ENCODE data around the gene ATG3. TPM values are rescaled to one million over a fixed set of nuclear protein-coding genes. Genes with fewer than 3 reads are reported as not detected.

The ATG3 gene
- total and polyA plus RNA-seq, 4 donors, result 28.6 to 51.1 (median 37.4) TPM

- TF ChIP-seq YY1 (IDR thresholded peaks at IDR 0.05) (no peak), FOXA1 (IDR thresholded peaks at IDR 0.05) (no peak), REST (IDR thresholded peaks at IDR 0.05) (no peak), JUND (IDR thresholded peaks at IDR 0.05) (no peak), RXRA (IDR thresholded peaks at IDR 0.05) (no peak), SP1 (IDR thresholded peaks at IDR 0.05) (no peak), FOXA2 (IDR thresholded peaks at IDR 0.05) (no peak), GABPA (IDR thresholded peaks at IDR 0.05 in 1 of 2, conservative IDR thresholded peaks at IDR 0.05 in 1 of 2) (no peak), HNF4A (conservative IDR thresholded peaks at IDR 0.05) (no peak), ATF3 (IDR thresholded peaks at IDR 0.05) (no peak), NR2F2 (IDR thresholded peaks at IDR 0.05) (no peak), TAF1 (conservative IDR thresholded peaks at IDR 0.05) (no peak), HNF4G (IDR thresholded peaks at IDR 0.05) (no peak), RAD21 (IDR thresholded peaks at IDR 0.05) (no peak), CTCF (IDR thresholded peaks at IDR 0.05; ENCODE audit: low read depth, low read length, missing input control) (no peak), ZBTB33 (IDR thresholded peaks at IDR 0.05) (no peak)
- H3K4me1 ChIP-seq (ENCODE audit: control insufficient read depth in 4 of 4, insufficient read depth in 4 of 4, low read length in 3 of 4), result no peaks in the 10 kb centered on the region
- WGBS, result 91% methylated on average over 1 of the region's 1 CpG
- DNase-seq (ENCODE audit: low spot score), result no peak
- H3K9me3 ChIP-seq (ENCODE audit: control insufficient read depth in 4 of 4, low read length in 3 of 4), result no peaks in the 10 kb centered on the region
- no peak overlapping the region for H3K4me3 ChIP-seq (ENCODE audit: low read depth in 1 of 3, low read length in 3 of 3)
- H3K9ac ChIP-seq (ENCODE audit: low read depth in 1 of 2, low read length in 2 of 2), result no peak overlapping the region
- H3K27me3 ChIP-seq (ENCODE audit: control insufficient read depth in 4 of 4, insufficient read depth in 4 of 4, low read length in 3 of 4), result no peaks in the 10 kb centered on the region
- H3K27ac ChIP-seq (ENCODE audit: low read depth in 1 of 2, low read length in 2 of 2), result no peak overlapping the region
- H3K36me3 ChIP-seq (ENCODE audit: control insufficient read depth in 4 of 4, insufficient read depth in 3 of 4, low read depth in 1 of 4, low read length in 3 of 4), result no peaks in the 10 kb centered on the region
Observed at GRCh38 chr3:112492124-112492523, 69.6 kb downstream of the ATG3 start.

GRCh38 chr3:112491373-112491772 lies 70.4 kb downstream of the ATG3 start:
- Histone ChIP-seq H3K4me1 (ENCODE audit: control insufficient read depth in 4 of 4, insufficient read depth in 4 of 4, low read length in 3 of 4) (no peaks in the 10 kb centered on the region), H3K4me3 (ENCODE audit: low read depth in 1 of 3, low read length in 3 of 3) (no peak overlapping the region), H3K27me3 (ENCODE audit: control insufficient read depth in 4 of 4, insufficient read depth in 4 of 4, low read length in 3 of 4) (no peaks in the 10 kb centered on the region), H3K27ac (ENCODE audit: low read depth in 1 of 2, low read length in 2 of 2) (no peak overlapping the region), H3K9me3 (ENCODE audit: control insufficient read depth in 4 of 4, low read length in 3 of 4) (no peaks in the 10 kb centered on the region), H3K9ac (ENCODE audit: low read depth in 1 of 2, low read length in 2 of 2) (no peak overlapping the region), H3K36me3 (ENCODE audit: control insufficient read depth in 4 of 4, insufficient read depth in 3 of 4, low read depth in 1 of 4, low read length in 3 of 4) (no peaks in the 10 kb centered on the region)
- no peak for DNase-seq (ENCODE audit: low spot score)
- TF ChIP-seq ATF3 (IDR thresholded peaks at IDR 0.05), result no peak
- no peak for TF ChIP-seq HNF4G (IDR thresholded peaks at IDR 0.05)
- no peak for TF ChIP-seq SP1 (IDR thresholded peaks at IDR 0.05)
- TF ChIP-seq REST (IDR thresholded peaks at IDR 0.05), result no peak
- TF ChIP-seq HNF4A (conservative IDR thresholded peaks at IDR 0.05), result no peak
- no peak for TF ChIP-seq JUND (IDR thresholded peaks at IDR 0.05)
- TF ChIP-seq MAX (IDR thresholded peaks at IDR 0.05), result no peak
- TF ChIP-seq RAD21 (IDR thresholded peaks at IDR 0.05), result no peak
- no peak for TF ChIP-seq EGR1 (IDR thresholded peaks at IDR 0.05; ENCODE audit: low read depth in 2 of 2)
- no peak for TF ChIP-seq ZBTB33 (IDR thresholded peaks at IDR 0.05)
- no peak for TF ChIP-seq TAF1 (conservative IDR thresholded peaks at IDR 0.05)
- no peak for TF ChIP-seq NR2F2 (IDR thresholded peaks at IDR 0.05)
- no peak for TF ChIP-seq FOXA1 (IDR thresholded peaks at IDR 0.05)
- TF ChIP-seq YY1 (IDR thresholded peaks at IDR 0.05), result no peak
- TF ChIP-seq FOXA2 (IDR thresholded peaks at IDR 0.05), result no peak

Data from liver (tissue), 9 donors.